DND-41 (cell line): ENCODE results near the gene RSBN1L.

Source experiments
- ATAC-seq: fragments of 200-7000 bp; cut with Tn5 transposase; 3 replicates; pipeline ENCODE4 v1.9.1; 2021; ENCODE audit warnings: low read depth; ENCODE audit not compliant: insufficient read depth
- DNase-seq: peaks from one replicate; pipeline ENCODE4 v3.0.0-alpha.2; 2020
- H2AFZ ChIP-seq: 2 replicates; pipeline ENCODE4 v1.6.0; 2012; ENCODE audit warnings: low read depth, low read length
- H3K27ac ChIP-seq: 2 replicates; pipeline ENCODE4 v1.5.1; 2012; ENCODE audit warnings: low read length, inconsistent platforms
- H3K27me3 ChIP-seq: fragments of 200-600 bp; sonication (generic); 2 replicates; pipeline ENCODE4 v1.6.0; 2012; ENCODE audit warnings: low read length, mild to moderate bottlenecking, inconsistent platforms; ENCODE audit not compliant: insufficient read depth, poor library complexity
- H3K36me3 ChIP-seq: 2 replicates; pipeline ENCODE4 v1.5.1; 2012; ENCODE audit warnings: low read length, inconsistent platforms; ENCODE audit not compliant: insufficient read depth
- H3K4me1 ChIP-seq: 2 replicates; pipeline ENCODE4 v1.5.1; 2012; ENCODE audit warnings: mild to moderate bottlenecking, low read length; ENCODE audit not compliant: insufficient read depth
- H3K4me2 ChIP-seq: 2 replicates; pipeline ENCODE4 v1.6.0; 2012; ENCODE audit warnings: mild to moderate bottlenecking, moderate library complexity, low read length, inconsistent platforms; ENCODE audit not compliant: insufficient read depth
- H3K4me3 ChIP-seq, 2 experiments: fragments of 200-600 bp in 1 of 2; shearing (Covaris generic) in 1 of 2; 2 replicates each; pipeline ENCODE4 v1.5.1; 2012 to 2016; ENCODE audit warnings: inconsistent platforms in 2 of 2, low read length in 2 of 2, mild to moderate bottlenecking in 2 of 2, low read depth in 1 of 2, moderate library complexity in 1 of 2
- H3K79me2 ChIP-seq: 2 replicates; pipeline ENCODE4 v1.6.0; 2012; ENCODE audit warnings: low read length, inconsistent platforms; ENCODE audit not compliant: insufficient read depth
- H3K9ac ChIP-seq: 2 replicates; pipeline ENCODE4 v1.6.0; 2012; ENCODE audit warnings: low read depth, mild to moderate bottlenecking, inconsistent platforms, low read length, moderate library complexity
- H3K9me3 ChIP-seq: 2 replicates; pipeline ENCODE4 v1.5.1; 2012; ENCODE audit warnings: low read length, moderate library complexity, mild to moderate bottlenecking, inconsistent platforms; ENCODE audit not compliant: insufficient read depth, severe bottlenecking
- H4K20me1 ChIP-seq: 2 replicates; pipeline ENCODE4 v1.6.0; 2012; ENCODE audit warnings: low read length; ENCODE audit not compliant: insufficient read depth
- CTCF ChIP-seq: IDR thresholded peaks from 2 replicates; pipeline ENCODE4 v1.5.1; 2012; ENCODE audit warnings: borderline replicate concordance, low read length, moderate library complexity, mild to moderate bottlenecking; ENCODE audit not compliant: poor library complexity, severe bottlenecking; ENCODE audit errors: extremely low read depth
- EZH2 ChIP-seq: IDR thresholded peaks from 3 replicates; pipeline ENCODE4 v1.6.1; 2012; ENCODE audit warnings: borderline replicate concordance, low read depth, mild to moderate bottlenecking, moderate library complexity, low read length, inconsistent platforms; ENCODE audit not compliant: severe bottlenecking

RSBN1L gene

GRCh38 chr7:77747178-77747577, 50.9 kb downstream of the RSBN1L start:
- TF ChIP-seq EZH2 = no peak
- TF ChIP-seq CTCF = no peak
- no peaks in the 10 kb centered on the region for H3K27me3 ChIP-seq
- H3K79me2 ChIP-seq = peaks cover 87% of the 10 kb centered on the region
- H3K4me3 ChIP-seq = no peak overlapping the region
- peaks cover 19% of the 10 kb centered on the region; the same call in 1 of the 2 replicates for H4K20me1 ChIP-seq
- H3K9ac ChIP-seq = no peak overlapping the region
- DNase-seq (no peak), ATAC-seq (no peak; the same call in 2 of the 3 replicates)
- H3K4me1 ChIP-seq = peaks cover 6% of the 10 kb centered on the region
- no peaks in the 10 kb centered on the region for H3K9me3 ChIP-seq
- H3K4me2 ChIP-seq = no peak overlapping the region
- H3K36me3 ChIP-seq = peaks cover 71% of the 10 kb centered on the region
- no peak overlapping the region for H2AFZ ChIP-seq
- 0 out of 2 replicates have a peak overlapping the region, but pooled peaks have one; percentile 3 for H3K27ac ChIP-seq

DNA sequence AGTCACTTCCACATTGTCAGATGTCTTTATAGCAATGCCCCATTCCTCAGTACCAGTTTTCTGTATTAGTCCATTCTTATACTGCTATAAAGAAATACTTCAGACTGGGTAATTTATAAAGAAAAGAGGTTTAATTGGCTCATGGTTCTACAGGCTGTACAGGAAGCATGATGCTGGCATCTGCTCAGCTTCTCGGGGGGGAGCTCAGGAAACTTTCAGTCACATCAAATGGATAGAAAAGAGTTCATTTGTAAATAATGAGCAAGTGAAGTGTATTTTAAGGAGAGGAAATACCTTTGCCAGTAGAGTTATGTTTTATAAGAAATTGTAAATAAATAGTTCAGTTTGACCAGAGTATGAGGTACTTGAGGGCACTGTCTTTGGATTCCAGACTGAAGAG, 51.5 kb downstream of the RSBN1L start:
- Histone ChIP-seq H3K9ac (no peak overlapping the region), H3K4me3 (no peak overlapping the region), H3K9me3 (no peaks in the 10 kb centered on the region), H4K20me1 (peaks cover 21% of the 10 kb centered on the region; the same call in 1 of the 2 replicates), H3K36me3 (peaks cover 69% of the 10 kb centered on the region), H3K4me2 (no peak overlapping the region), H3K79me2 (peaks cover 87% of the 10 kb centered on the region), H3K4me1 (peaks cover 8% of the 10 kb centered on the region), H2AFZ (no peak overlapping the region), H3K27me3 (no peaks in the 10 kb centered on the region), H3K27ac (no peak overlapping the region)
- ATAC-seq (no peak), DNase-seq (no peak)
- no peak for TF ChIP-seq CTCF
- no peak for TF ChIP-seq EZH2

- Histone ChIP-seq H3K4me3 (no peak overlapping the region), H3K79me2 (peaks cover 85% of the 10 kb centered on the region), H3K4me1 (peaks cover 8% of the 10 kb centered on the region), H3K9me3 (no peaks in the 10 kb centered on the region), H3K27ac (no peak overlapping the region), H3K9ac (no peak overlapping the region), H2AFZ (no peak overlapping the region), H3K4me2 (no peak overlapping the region), H4K20me1 (peaks cover 18% of the 10 kb centered on the region; the same call in 1 of the 2 replicates), H3K27me3 (no peaks in the 10 kb centered on the region), H3K36me3 (peaks cover 62% of the 10 kb centered on the region)
- DNase-seq (peak; percentile 26), ATAC-seq (peak; percentile 79)
- TF ChIP-seq EZH2 (no peak), CTCF (no peak)
Measured at GRCh38 chr7:77752016-77752415, 55.8 kb downstream of the RSBN1L start.
